ENCODE measurements around the gene FAM187B. TPM values are rescaled to one million over a fixed set of nuclear protein-coding genes. Genes with fewer than 3 reads are reported as not detected.

FAM187B gene
- total and polyA plus RNA-seq, 2 experiments from 2014 or later: 0.23 TPM; not detected in 1

DNA sequence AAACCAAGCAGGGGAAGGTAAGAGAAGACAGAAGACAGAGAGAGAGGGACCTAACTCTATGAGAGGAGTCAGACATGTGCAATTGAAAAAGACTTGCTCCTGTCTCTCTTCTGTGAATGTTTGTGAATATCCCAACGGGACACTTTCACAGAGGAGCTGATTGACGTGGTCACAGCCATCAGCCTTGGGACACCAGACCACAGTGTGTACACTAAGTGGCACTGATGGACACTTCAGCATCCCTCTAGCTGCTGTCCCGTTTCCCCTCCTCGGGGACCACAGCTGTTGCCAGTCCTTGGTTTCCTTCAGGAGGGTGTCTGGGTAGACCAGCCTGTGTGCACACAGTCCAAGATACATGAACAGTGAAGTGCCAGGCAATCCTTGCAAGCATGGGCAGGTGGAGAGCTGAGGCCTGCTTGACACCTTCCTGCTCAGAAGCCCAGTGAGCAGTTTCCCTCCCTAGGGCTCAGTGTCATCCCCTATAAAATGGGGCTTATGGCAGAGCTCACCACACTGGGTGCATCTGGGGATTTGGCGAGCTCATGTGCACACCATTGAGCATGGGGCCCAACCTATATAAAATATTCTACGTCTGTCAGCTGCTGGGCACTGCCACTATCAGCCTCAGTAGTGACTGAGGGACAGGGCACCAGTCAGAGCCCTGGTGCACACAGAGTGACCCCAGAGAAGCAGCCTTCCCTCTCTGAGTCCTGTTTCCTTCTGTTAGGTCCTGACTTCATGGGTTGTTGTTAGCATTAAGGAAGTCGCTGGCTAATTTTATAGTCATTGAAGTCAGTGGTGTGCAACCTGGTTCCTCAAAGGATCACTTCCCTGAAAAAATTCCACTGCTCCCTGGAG is 36.0 kb upstream of the FAM187B start:
- Histone ChIP-seq H3K4me2 (no peak overlapping the region), H3K36me3 (ENCODE audit: insufficient read depth) (peaks cover 6% of the 10 kb centered on the region; the same call in 1 of the 2 replicates), H2AFZ (no peak overlapping the region), H3K27me3 (ENCODE audit: insufficient read depth) (no peaks in the 10 kb centered on the region), H3K27ac (ENCODE audit: low read depth) (no peak overlapping the region), H3F3A (replicated peaks; ENCODE audit: low read depth) (peaks cover 15% of the 10 kb centered on the region), H3K4me1 (ENCODE audit: insufficient read depth) (no peaks in the 10 kb centered on the region), H3K4me3 (no peak overlapping the region), H3K9me2 (ENCODE audit: insufficient read depth) (no peaks in the 10 kb centered on the region), H4K20me1 (replicated peaks; ENCODE audit: insufficient read depth) (peaks cover 22% of the 10 kb centered on the region), H3K79me2 (replicated peaks; ENCODE audit: insufficient read depth) (no peaks in the 10 kb centered on the region)
- Mint-ChIP-seq H3K4me1 (peaks cover 11% of the 10 kb centered on the region), H3K27me3 (ENCODE audit: insufficient read depth, low read depth, poor library complexity) (peaks cover 37% of the 10 kb centered on the region), H3K9me3 (no peaks in the 10 kb centered on the region; the same call in 2 of the 3 replicates), H3K4me3 (no peak overlapping the region), H3K27ac (no peak overlapping the region), H3K36me3 (ENCODE audit: low read depth) (peaks cover 66% of the 10 kb centered on the region)
- ATAC-seq (no peak), DNase-seq (ENCODE audit: low spot score) (no peak)
- TF ChIP-seq CREB1 (CRISPR knock-in tag; IDR thresholded peaks at IDR 0.05; ENCODE audit: low read depth) (no peak), POLR2AphosphoS5 (IDR thresholded peaks at IDR 0.05; ENCODE audit: low read depth) (no peak), NANOG (IDR thresholded peaks at IDR 0.05; ENCODE audit: borderline replicate concordance) (no peak), EZH2phosphoT487 (IDR thresholded peaks at IDR 0.05; ENCODE audit: unreplicated experiment) (no peak), ZNF331 (CRISPR knock-in tag; IDR thresholded peaks at IDR 0.05; ENCODE audit: low read depth) (no peak), STAT1 (IDR thresholded peaks at IDR 0.05; ENCODE audit: unreplicated experiment) (no peak), ZNF114 (CRISPR knock-in tag; IDR thresholded peaks at IDR 0.05) (no peak), EZH2 (IDR thresholded peaks at IDR 0.05; ENCODE audit: low read depth, unreplicated experiment) (no peak), JUNB (IDR thresholded peaks at IDR 0.05; ENCODE audit: unreplicated experiment) (no peak)
- TF ChIP-seq, protein P1, sequence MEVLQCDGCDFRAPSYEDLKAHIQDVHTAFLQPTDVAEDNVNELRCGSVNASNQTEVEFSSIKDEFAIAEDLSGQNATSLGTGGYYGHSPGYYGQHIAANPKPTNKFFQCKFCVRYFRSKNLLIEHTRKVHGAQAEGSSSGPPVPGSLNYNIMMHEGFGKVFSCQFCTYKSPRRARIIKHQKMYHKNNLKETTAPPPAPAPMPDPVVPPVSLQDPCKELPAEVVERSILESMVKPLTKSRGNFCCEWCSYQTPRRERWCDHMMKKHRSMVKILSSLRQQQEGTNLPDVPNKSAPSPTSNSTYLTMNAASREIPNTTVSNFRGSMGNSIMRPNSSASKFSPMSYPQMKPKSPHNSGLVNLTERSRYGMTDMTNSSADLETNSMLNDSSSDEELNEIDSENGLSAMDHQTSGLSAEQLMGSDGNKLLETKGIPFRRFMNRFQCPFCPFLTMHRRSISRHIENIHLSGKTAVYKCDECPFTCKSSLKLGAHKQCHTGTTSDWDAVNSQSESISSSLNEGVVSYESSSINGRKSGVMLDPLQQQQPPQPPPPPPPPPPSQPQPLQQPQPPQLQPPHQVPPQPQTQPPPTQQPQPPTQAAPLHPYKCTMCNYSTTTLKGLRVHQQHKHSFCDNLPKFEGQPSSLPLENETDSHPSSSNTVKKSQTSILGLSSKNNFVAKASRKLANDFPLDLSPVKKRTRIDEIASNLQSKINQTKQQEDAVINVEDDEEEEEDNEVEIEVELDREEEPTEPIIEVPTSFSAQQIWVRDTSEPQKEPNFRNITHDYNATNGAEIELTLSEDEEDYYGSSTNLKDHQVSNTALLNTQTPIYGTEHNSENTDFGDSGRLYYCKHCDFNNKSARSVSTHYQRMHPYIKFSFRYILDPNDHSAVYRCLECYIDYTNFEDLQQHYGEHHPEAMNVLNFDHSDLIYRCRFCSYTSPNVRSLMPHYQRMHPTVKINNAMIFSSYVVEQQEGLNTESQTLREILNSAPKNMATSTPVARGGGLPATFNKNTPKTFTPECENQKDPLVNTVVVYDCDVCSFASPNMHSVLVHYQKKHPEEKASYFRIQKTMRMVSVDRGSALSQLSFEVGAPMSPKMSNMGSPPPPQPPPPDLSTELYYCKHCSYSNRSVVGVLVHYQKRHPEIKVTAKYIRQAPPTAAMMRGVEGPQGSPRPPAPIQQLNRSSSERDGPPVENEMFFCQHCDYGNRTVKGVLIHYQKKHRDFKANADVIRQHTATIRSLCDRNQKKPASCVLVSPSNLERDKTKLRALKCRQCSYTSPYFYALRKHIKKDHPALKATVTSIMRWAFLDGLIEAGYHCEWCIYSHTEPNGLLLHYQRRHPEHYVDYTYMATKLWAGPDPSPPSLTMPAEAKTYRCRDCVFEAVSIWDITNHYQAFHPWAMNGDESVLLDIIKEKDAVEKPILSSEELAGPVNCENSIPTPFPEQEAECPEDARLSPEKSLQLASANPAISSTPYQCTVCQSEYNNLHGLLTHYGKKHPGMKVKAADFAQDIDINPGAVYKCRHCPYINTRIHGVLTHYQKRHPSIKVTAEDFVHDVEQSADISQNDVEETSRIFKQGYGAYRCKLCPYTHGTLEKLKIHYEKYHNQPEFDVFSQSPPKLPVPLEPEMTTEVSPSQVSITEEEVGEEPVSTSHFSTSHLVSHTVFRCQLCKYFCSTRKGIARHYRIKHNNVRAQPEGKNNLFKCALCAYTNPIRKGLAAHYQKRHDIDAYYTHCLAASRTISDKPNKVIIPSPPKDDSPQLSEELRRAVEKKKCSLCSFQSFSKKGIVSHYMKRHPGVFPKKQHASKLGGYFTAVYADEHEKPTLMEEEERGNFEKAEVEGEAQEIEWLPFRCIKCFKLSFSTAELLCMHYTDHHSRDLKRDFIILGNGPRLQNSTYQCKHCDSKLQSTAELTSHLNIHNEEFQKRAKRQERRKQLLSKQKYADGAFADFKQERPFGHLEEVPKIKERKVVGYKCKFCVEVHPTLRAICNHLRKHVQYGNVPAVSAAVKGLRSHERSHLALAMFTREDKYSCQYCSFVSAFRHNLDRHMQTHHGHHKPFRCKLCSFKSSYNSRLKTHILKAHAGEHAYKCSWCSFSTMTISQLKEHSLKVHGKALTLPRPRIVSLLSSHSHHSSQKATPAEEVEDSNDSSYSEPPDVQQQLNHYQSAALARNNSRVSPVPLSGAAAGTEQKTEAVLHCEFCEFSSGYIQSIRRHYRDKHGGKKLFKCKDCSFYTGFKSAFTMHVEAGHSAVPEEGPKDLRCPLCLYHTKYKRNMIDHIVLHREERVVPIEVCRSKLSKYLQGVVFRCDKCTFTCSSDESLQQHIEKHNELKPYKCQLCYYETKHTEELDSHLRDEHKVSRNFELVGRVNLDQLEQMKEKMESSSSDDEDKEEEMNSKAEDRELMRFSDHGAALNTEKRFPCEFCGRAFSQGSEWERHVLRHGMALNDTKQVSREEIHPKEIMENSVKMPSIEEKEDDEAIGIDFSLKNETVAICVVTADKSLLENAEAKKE (CRISPR knock-in tag; IDR thresholded peaks at IDR 0.05): no peak
- TF ChIP-seq, protein P2, sequence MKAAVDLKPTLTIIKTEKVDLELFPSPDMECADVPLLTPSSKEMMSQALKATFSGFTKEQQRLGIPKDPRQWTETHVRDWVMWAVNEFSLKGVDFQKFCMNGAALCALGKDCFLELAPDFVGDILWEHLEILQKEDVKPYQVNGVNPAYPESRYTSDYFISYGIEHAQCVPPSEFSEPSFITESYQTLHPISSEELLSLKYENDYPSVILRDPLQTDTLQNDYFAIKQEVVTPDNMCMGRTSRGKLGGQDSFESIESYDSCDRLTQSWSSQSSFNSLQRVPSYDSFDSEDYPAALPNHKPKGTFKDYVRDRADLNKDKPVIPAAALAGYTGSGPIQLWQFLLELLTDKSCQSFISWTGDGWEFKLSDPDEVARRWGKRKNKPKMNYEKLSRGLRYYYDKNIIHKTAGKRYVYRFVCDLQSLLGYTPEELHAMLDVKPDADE (IDR thresholded peaks at IDR 0.05): no peak
- TF ChIP-seq, protein P3, sequence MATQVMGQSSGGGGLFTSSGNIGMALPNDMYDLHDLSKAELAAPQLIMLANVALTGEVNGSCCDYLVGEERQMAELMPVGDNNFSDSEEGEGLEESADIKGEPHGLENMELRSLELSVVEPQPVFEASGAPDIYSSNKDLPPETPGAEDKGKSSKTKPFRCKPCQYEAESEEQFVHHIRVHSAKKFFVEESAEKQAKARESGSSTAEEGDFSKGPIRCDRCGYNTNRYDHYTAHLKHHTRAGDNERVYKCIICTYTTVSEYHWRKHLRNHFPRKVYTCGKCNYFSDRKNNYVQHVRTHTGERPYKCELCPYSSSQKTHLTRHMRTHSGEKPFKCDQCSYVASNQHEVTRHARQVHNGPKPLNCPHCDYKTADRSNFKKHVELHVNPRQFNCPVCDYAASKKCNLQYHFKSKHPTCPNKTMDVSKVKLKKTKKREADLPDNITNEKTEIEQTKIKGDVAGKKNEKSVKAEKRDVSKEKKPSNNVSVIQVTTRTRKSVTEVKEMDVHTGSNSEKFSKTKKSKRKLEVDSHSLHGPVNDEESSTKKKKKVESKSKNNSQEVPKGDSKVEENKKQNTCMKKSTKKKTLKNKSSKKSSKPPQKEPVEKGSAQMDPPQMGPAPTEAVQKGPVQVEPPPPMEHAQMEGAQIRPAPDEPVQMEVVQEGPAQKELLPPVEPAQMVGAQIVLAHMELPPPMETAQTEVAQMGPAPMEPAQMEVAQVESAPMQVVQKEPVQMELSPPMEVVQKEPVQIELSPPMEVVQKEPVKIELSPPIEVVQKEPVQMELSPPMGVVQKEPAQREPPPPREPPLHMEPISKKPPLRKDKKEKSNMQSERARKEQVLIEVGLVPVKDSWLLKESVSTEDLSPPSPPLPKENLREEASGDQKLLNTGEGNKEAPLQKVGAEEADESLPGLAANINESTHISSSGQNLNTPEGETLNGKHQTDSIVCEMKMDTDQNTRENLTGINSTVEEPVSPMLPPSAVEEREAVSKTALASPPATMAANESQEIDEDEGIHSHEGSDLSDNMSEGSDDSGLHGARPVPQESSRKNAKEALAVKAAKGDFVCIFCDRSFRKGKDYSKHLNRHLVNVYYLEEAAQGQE (IDR thresholded peaks at IDR 0.05; ENCODE audit: unreplicated experiment): no peak
- TF ChIP-seq, protein P4, sequence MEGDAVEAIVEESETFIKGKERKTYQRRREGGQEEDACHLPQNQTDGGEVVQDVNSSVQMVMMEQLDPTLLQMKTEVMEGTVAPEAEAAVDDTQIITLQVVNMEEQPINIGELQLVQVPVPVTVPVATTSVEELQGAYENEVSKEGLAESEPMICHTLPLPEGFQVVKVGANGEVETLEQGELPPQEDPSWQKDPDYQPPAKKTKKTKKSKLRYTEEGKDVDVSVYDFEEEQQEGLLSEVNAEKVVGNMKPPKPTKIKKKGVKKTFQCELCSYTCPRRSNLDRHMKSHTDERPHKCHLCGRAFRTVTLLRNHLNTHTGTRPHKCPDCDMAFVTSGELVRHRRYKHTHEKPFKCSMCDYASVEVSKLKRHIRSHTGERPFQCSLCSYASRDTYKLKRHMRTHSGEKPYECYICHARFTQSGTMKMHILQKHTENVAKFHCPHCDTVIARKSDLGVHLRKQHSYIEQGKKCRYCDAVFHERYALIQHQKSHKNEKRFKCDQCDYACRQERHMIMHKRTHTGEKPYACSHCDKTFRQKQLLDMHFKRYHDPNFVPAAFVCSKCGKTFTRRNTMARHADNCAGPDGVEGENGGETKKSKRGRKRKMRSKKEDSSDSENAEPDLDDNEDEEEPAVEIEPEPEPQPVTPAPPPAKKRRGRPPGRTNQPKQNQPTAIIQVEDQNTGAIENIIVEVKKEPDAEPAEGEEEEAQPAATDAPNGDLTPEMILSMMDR (conservative IDR thresholded peaks at IDR 0.05; ENCODE audit: low read depth in 2 of 2): no peak
